GM12874 (cell line): ENCODE data around the gene CACTIN.

Experiments used
- CTCF ChIP-seq: IDR thresholded peaks from 2 replicates; pipeline ENCODE4 v1.5.1; 2011; ENCODE audit warnings: low read depth, mild to moderate bottlenecking, control low read depth, low read length, moderate library complexity; ENCODE audit not compliant: insufficient read depth

CACTIN gene

GRCh38 chr19:3653865-3654513, 27.4 kb upstream of the CACTIN start:
- 0 out of 2 replicates have a peak, but pooled peaks have one; percentile 6 for TF ChIP-seq CTCF

- no peak for TF ChIP-seq CTCF
Observed at GRCh38 chr19:3653081-3653795, 26.6 kb upstream of the CACTIN start.

GRCh38 chr19:3652422-3652821, 25.8 kb upstream of the CACTIN start:
- TF ChIP-seq CTCF: no peak

- TF ChIP-seq CTCF: no peak
Observed at GRCh38 chr19:3651684-3652083, 25.1 kb upstream of the CACTIN start.

- no peak for TF ChIP-seq CTCF
Observed at GRCh38 chr19:3649888-3650287, 23.3 kb upstream of the CACTIN start.

- TF ChIP-seq CTCF: no peak
Observed at GRCh38 chr19:3648037-3648905, 21.7 kb upstream of the CACTIN start.

- TF ChIP-seq CTCF: no peak
Observed at GRCh38 chr19:3646336-3647092, 19.9 kb upstream of the CACTIN start.
